HG03558 (cell line): Measurements from ENCODE around the gene PSMB1.
"Not testable (repeated sequence)": the region's sequence is repeated elsewhere in the genome, so short reads cannot be mapped to it uniquely, and the experiment has no call there.

Source experiments
- ATAC-seq: cut with Tn5 transposase; IDR thresholded peaks from one replicate; pipeline ENCODE4 v1.9.1; 2021; ENCODE audit warnings: moderate number of reproducible peaks; ENCODE audit not compliant: unreplicated experiment; ENCODE audit errors: extremely low read depth

Gene PSMB1

DNA sequence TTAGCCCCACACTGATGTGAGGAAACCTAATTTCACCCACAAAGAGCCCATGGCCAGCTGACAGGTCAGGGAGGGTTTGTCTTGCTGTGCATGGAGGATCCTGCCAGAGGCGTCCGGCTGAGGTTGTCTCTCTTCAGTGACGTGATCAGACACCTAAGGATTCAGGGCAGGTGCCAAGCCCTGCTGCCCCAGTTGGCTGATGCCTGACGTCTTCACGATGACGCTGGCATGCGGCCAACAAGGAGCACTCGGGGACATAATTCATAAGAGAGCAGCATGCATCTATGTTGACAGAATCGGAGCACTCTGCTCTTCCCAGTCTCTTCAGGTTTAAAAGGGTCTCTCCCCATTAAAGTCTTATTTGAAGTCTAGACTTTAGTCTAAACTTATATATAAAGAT, 47.8 kb downstream of the PSMB1 start:
- ATAC-seq, result no peak

DNA sequence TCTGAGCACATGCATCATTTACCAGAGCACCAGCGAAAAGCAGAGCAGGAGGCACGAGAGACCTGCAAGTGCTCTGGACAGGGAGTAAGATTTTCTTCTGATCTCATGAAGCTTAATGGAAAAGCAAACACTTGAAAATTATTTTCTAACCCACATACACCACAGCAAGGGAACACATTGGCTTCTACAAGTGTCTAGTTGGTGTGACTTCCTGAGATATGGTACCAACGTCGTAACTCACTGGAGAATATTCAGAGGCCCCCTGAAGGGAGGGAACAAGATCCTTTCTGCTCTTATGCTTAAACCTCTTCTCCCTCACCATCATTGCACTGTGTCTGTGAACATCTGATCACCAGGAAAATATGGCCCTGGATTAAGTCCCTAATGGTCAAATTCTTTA, 48.6 kb downstream of the PSMB1 start:
- ATAC-seq, result no peak

DNA sequence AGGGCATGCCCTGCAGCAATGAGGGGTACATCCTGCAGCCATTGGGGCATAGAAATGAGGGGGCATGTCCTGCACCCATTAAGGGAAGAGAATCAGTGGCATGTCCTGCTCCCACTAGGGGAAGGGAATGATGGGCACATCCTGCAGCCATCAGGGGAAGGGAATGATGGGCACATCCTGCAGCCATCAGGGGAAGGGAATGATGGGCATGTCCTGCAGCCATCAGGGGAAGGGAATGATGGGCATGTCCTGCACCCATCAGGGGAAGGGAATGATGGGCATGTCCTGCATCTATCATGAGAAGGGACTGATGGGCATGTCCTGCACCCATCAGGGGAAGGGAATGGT, 49.7 kb downstream of the PSMB1 start:
- ATAC-seq, result no peak

DNA sequence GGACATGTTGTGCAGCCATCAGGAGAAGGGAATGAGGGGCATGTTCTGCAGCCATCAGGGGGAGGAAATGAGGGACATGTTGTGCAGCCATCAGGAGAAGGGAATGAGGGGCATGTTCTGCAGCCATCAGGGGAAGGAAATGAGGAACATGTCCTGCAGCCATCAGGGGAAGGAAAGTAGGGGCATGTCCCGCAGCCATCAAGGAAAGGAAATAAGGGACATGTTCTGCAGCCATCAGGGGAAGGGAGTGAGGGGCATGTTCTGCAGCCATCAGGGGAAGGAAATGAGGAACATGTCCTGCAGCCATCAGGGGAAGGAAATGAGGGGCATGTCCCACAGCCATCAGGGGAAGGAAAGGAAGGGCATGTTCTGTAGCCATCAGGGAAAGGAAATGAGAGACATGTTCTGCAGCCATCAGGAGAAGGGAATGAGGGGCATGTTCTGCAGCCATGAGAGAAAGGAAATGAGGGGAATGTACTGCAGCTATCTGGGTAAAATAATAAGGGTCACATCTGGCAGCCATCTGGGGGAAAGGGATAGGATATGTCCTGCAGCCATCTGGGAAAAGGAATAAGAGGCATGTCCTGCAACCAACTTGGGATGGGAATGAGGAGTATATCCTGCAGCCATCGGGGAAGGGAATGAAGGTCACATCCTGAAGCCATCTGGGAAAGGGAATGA, 50.2 kb downstream of the PSMB1 start:
- not testable (repeated sequence) for ATAC-seq

DNA sequence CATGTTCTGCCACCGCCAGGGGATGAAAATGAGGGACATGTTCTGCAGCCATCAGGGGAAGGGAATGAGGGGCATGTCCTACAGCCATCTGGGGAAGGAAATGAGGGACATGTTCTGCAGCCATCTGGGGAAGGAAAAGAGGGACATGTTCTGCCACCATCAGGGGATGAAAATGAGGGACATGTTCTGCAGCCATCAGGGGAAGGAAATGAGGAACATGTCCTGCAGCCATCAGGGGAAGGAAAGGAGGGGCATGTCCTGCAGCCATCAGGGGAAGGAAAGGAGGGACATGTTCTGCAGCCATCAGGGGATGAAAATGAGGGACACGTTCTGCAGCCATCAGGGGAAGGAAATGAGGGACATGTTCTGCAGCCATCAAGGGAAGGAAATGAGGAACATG, 50.8 kb downstream of the PSMB1 start:
- ATAC-seq, result not testable (repeated sequence)

DNA sequence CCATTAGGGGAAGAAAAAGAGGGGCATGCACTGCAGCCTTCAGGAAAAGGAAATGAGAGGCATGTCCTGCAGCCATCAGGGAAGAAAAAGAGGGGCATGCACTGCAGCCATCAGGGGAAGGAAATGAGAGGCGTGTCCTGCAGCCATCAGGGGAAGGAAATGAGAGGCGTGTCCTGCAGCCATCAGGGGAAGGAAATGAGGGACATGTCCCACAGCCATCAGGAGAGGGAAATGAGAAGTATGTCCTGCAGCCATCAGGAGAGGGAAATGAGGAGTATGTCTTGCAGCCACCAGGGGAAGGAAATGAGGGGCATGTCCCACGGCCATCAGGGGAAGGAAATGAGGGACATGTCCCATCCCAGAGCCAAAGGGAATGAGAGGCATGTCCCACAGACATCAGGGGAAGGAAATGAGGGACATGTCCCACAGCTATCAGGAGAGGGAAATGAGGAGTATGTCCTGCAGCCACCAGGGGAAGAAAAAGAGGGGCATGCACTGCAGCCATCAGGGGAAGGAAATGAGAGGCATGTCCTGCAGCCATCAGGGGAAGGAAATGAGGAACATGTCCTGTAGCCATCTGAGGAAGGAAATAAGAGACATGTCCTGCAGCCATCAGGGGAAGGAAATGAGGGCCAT, 52.0 kb downstream of the PSMB1 start:
- ATAC-seq, result no peak

DNA sequence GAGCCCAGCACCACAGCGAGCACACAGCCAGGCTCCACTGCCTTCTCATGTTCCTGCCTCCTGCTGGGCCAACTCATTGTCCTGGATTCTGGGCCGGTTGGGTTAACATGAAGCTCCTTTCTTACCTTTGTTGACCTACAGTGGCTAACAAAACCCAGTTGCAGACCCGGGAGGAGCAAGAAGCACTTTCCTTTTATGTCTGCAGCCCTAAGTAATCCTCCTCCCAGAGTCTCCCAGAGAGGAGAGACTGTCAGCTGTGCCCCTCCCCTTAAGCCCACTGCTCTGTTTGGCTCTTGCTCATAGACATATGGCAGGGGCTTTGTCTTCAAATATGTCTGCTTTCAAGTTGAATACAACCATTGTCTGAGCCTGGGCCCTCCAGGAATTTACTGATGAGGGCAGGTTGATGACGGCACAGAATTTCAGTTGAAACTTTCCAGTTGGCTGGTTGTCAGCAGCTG, 55.2 kb downstream of the PSMB1 start:
- ATAC-seq, result no peak

DNA sequence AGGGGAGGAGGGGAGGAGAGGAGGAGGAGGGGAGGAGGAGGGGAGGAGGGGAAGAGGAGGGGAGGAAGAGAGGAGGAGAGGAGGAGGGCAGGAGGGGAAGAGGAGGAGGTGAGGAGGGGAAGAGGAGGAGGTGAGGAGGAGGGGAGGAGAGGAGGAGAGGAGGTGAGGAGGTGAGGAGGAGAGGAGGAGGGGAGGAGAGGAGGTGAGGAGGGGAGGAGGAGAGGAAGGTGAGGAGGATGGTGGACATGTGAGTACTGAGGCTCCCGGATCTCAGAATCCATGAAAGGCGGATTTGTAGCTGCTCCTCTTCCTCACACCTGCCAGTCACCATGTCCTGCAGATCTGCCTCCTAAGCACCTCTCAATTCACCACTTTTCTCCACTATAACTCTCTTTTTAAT, 59.8 kb downstream of the PSMB1 start:
- no peak for ATAC-seq

DNA sequence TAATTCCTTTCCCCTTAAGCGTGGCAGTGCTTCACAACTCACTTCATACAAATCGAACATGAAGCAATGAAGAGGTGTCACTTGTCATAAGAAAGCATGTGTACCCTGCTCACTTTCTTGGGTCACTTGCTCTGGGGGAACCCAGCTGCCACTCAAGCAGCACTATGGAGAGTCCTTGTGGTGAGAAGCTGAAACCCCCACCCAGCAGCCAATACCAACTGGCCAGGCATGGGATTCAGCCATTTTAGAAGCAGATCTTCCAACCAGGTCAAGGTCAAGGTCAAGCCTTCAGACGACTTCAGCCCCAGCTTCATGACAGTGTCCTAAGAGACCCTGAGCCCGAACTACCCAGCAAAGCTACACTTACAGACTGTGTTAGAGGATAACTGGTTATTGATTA, 62.8 kb downstream of the PSMB1 start:
- ATAC-seq, result no peak

DNA sequence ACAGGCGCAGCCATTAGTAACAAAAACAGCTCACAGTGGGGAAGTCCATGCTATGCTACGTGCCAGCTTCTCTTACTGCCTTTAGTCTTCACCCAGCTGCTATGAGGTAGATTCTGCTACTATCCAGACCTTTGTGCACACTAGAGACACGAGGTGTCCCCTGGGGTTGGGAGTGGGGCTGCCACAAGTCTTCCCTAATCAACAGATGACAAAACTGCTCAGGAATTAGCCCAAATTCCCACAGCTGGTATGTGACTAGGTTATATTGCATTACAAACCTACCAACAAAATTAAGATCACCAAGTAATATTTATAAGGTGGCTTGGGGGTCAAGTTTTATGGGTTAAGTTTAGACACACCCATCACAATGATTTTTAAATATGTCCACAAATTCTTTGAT, 63.3 kb downstream of the PSMB1 start:
- ATAC-seq, result no peak

DNA sequence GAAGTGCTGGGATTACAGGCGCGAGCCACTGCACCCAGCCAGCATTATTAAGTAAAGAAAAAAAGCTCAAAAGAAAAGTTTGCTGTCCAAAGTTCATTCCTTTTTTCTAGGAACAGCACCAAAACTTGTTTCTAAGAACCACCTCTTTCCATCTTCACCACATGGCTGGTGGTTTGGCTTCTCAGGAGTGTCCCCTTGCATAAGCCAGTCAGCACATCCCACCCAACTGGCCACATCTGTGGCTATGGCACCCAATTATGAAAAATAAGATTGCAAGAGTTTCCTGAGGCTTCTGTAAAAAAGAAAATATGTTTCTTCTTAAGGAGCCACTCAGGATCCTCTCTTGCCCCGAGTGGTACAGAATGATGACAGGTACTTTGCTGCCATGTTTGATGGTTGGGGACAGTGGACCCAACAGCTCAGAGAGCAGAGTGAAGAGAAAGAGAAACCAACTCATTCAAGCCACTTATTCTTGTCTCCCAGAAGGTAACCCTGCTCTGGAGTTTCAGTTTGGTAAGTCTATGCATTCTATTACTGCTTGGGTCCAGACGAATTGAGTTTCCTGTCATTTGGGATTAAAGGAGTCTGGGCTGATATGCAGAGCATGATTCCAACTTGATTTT, 65.3 kb downstream of the PSMB1 start:
- ATAC-seq, result no peak

DNA sequence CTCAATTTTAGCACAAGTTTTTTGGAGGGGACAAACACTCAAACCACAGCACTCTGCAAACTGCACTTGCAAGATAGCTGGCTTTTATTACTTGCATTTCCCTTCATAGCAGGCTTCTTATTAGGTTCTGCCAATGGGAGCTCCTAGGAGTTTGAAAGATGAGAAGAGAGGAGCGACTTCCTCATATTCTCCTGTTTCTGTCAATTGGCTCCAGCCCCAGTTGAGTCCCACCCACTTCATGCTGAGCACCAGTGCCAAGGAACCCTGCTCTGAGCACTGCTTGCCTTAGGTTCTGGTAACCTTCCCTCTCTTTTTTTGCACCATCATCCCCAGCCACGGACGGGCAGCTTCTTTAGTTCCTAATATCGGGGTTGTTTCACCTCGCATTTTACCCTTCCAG, 67.9 kb downstream of the PSMB1 start:
- ATAC-seq, result no peak
